HG02943 (cell line): Measurements from ENCODE around the gene DNAJC30.
A peak's percentile ranks its signal among the peaks of the same experiment; 100 is the strongest.
"Not testable (repeated sequence)": the region's sequence is repeated elsewhere in the genome, so short reads cannot be mapped to it uniquely, and the experiment has no call there.

Experiments
- ATAC-seq: cut with Tn5 transposase; IDR thresholded peaks from one replicate; pipeline ENCODE4 v1.9.1; 2021; ENCODE audit warnings: mild to moderate bottlenecking, low read depth, moderate library complexity; ENCODE audit not compliant: unreplicated experiment

Gene DNAJC30

DNA sequence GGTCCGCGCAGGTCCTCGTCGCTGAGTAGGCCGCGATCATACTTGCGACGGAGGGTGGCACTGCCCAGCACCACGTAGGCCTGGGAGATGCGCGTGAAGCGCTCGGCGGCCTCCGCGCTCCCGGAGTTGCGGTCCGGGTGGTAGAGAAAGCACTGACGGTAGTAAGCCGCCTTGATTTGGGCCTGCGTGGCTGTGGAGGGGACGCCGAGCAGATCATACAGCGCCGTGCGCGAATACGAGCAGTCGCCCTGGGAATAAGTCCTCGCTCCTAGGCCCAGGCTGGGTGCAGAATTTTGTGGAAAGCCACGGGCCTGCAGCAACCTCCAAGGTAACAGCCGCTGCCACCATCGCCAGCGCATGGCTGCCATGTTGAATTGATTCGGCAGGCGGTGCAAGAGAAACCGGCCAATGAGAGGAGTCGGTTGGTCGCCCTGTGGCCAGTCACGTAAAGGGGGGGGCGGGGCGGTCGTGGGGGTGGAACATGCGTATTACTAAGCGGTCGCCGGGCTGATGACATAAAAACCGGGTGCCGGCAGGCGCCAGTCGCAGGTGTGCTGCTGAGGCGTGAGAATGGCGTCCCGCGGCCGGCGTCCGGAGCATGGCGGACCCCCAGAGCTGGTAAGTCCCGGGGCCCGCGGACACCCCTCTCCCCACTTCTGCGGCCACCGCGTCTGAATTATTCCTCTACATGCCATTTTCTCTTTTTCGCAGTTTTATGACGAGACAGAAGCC is at the start of gene DNAJC30, which contains the start of gene BUD23:
TSS of gene DNAJC30 (minus strand) at position 398 of the 732 bp plus-strand sequence. CDS start at position 368, 30 bp downstream.
TSS of gene BUD23 (plus strand) at position 542 of the 732 bp plus-strand sequence. CDS start at position 571, 29 bp downstream.
- ATAC-seq, result peak; percentile 92

DNA sequence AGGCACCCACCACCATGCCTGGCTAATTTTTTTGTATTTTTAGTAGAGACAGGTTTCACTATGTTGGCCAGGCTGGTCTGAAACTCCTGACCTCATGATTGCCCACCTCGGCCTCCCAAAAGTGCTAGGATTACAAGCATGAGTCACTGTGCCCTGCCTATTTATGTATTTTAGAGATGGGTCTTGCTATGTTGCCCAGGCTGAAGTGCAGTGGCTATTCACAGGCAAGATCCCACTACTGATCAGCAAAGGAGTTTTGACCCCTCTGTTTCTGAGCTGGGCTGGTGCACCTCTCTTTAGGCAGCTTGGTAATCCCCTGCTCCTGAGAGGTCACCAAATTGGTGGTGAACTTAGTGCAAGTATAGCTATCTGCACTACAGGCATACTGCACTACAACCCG is 49.1 kb upstream of the DNAJC30 start:
- no peak for ATAC-seq

DNA sequence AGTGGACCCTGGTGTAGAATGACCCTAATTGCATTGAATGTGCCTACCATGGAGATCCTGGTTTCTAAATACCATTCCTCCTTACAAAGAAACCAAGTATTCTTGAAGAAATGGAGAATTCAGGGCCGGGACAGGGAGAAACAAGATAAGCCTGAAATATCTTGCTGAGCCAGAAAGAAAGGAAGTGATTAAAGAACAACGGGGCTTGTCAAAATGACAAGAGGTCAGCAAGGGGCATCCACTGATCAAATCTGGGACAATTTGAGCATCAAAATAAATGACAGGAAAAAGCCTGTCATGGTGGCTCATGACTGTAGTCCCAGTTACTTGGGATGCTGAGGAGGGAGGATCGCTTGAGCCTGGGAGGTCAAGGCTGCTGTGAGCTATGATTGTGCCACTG is 47.2 kb upstream of the DNAJC30 start:
- ATAC-seq, result no peak

GRCh38 chr7:73728551-73728950 is 45.3 kb upstream of the DNAJC30 start:
- no peak for ATAC-seq

- ATAC-seq, result no peak
Measured at GRCh38 chr7:73727952-73728351, 44.7 kb upstream of the DNAJC30 start.

- no peak for ATAC-seq
Measured at GRCh38 chr7:73726083-73726466, 42.8 kb upstream of the DNAJC30 start.

DNA sequence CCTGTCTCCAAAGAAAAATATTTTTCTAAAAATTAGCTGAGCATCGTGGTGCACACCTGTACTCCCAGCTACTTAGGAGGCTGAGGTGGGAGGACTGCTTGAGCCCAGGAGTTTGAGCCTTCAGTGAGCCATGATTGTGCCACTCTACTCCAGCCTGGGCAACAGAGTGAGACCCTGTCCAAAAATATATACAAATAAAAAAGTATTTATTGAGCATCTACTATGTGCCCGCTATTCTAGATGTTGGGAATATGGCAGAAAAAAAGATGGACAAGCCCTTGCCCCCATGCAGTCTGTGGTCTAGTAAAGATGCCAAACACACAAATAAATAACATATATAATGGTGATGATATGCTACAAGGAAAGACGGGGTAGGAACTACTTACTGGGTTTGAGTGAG is 40.6 kb upstream of the DNAJC30 start:
- ATAC-seq, result no peak

DNA sequence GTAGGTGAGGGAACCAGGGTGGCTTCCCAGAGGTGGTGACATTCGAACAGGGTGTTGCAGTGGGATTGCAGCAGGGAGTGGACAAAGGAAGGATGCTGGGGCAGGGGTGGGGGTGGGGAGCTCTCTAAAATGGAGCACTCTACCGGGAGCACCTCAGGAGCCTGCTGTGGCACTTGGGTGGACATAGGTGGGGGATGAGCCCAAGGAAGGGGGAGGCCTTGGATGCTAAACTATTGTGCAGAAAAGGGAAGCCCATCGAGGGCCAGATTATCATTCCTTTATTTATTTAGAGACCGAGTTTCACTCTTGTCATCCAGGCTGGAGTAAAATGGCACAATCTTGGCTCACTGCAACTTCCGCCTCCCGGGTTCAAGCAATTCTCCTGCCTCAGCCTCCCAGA is 39.5 kb upstream of the DNAJC30 start:
- no peak for ATAC-seq

DNA sequence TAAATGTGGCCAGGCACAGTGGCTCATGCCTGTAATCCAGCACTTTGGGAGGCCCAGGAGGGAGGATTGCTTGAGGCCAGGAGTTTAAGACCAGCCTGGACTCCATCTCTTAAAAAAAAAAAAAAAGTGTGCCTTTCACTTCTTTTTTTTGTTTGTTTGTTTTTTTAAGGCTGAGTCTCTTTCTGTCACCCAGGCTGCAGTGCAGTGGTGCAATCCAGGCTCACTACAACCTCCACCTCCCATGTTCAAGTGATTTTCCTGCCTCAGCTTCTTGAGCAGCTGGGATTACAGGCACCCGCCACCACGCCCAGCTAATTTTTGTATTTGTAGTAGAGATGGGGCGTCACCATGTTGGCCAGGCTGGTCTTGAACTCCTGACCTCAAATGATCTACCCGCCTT is 38.9 kb upstream of the DNAJC30 start:
- ATAC-seq, result not testable (repeated sequence)

GRCh38 chr7:73721377-73721817 is 38.1 kb upstream of the DNAJC30 start:
- ATAC-seq, result no peak

DNA sequence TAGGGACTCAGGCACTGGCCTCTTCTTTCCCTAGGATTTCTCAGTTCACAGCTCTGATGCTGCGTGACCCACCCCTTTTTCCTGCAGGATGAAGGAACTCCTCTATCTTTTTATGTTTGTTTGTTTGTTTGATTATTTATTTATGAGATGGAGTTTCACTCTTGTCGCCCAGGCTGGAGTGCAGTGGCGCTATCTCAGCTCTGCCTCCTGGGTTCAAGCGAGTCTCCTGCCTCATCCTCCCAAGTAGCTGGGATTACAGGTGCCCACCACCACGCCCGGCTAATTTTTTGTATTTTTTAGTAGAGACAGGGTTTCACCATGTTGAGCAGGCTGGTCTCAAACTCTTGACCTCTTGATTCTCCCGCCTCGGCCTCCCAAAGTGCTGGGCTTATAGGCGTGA is 37.2 kb upstream of the DNAJC30 start:
- not testable (repeated sequence) for ATAC-seq

DNA sequence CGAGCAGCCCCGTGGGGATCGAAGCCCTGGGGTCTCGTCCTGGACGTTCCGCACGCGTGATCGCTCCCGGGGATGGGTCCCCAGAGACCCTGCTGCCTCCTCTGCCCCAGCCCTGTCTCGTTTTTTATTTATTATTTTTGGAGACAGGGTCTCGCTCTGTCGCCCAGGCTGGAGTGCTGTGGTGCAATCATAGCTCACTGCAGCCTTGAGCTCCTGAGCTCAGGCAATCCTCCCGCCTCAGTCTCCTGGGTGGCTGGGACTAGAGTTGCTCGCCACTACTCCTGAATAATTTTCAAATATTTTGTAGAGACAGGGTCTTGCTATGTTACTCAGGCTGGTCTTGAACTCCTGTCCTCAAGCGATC is 36.5 kb upstream of the DNAJC30 start:
- ATAC-seq, result no peak

DNA sequence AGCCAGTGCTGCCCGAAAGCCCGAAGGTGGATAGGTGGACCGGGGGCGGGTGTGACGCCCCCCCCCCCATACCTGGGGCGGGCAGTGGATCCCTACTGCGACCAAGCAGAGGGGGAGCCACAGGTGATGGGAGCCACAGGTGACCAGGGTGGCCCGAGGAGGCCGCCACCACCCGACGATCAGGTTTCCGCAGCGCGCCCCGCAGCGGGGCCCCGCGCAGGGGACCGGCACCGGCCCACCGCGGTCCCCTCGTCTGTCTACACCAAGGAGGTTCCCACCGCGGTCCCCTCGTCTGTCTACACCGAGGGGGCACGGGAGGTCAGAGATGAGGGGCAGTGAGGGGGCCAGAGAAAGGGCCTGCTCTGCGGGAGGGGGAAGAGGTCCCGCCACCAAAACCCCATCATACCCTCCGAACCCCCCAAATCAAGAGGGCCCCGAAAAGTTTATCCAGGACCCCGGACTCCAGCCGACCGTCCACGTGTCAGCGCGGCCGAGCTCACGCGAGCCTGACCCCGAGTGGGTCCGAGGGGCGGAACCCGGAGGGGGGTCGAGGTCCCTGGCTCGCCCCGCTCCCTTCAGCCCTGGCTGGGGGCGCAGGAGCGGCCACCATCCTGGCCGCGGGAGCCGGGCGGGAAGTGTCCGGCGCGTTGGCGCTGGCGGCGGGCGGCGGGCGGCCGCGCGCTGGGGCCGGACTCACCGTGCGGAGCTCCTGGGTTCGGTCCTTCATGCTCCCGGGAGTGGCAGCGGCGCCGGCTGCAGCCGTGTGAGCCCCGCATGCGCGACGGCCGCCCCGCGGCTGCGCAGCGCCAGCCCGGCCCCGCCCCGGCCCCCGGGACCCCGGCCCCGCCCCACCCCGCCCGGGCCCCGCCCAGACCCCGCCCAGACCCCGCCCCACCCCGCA is 35.9 kb upstream of the DNAJC30 start, which contains the start of gene STX1A:
TSS of gene STX1A (minus strand) at position 765 of the 901 bp plus-strand sequence. CDS start at position 727, 38 bp downstream.
- no peak for ATAC-seq

GRCh38 chr7:73718438-73718881 is 35.2 kb upstream of the DNAJC30 start:
- no peak for ATAC-seq

DNA sequence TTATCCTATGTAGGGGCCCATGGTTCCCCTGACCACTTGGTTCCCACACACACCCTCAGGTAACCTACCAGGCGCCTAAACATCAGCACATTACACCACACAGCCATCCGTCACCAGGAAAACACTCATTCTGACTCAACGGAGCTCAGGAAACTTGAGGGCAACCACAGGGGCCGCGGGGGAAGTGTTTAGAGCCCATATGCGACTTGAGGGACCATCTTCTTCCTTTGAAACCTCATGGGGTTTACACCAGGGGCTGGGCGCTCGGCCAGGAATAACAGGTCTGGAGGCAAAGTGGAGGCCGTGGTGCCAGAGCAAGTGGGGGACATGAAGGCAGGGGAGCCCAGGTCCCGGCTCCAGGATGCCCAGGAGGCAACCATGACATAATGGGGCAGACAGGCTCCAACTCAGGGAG is 34.7 kb upstream of the DNAJC30 start:
- no peak for ATAC-seq

DNA sequence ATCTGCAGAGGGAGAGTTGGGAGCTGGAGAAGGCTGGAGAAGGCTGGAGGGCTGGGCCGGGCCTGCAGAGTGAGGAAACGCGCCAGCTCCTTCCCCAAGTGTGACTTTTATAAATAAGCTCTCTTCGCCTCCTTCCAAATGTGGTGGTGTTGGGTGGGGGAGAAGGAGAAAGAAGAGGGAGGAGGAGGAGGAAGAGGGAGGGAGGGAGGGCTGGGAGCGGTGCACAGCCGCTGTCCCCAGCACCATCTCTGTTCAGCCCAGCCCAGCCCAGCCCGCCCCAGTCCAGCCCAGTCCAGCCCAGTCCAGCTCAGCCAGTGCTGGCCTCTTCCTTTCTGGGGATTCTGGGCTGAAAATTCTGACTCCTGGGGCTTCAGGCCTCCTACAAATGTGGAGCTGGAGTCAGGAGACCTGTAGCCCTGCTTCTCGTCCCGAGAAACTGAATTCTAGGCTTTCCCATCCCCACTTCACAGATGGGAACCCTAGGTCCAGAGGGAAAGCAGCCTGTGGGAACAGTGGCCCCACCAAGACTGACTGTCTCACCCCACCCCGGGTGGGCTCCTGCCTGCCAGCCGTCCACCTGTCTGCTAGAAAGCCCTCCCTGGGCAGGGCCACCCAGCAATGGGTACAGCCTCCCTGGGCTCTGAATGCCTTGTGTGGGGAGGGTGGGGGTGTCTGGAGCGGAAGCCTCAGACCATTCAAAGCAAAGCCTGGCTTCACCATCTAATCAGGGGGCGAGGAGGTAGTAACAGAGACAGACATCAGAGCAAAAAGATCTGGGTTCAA is 34.0 kb upstream of the DNAJC30 start:
- no peak for ATAC-seq

DNA sequence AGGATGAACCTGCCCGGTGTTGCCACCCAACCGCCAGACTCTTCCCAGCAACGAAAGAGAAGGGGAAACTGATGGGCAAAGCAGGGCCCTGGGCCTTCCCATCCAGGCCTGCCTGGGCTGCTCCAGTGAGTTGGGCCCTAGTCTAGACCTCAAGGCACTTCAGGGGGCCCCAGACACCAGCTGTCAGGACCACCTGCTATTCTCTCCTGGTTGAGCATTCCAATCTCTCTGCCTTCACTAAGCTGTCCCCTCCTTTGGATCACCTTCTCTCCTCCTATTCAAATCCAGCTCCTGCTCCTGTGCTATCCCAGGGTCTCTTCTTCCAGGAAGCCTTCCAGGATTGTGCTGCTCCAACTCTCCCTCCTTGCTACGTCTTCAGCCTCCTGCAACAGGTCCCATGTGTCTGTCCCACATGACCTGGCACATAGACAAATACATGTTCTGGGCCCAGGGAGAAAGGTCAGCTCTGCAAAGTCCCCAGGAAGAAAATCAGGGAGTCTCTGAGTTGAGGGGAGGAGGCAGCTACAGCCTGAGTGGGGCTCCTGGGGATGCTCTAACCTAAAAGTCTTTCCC is 33.2 kb upstream of the DNAJC30 start:
- no peak for ATAC-seq

DNA sequence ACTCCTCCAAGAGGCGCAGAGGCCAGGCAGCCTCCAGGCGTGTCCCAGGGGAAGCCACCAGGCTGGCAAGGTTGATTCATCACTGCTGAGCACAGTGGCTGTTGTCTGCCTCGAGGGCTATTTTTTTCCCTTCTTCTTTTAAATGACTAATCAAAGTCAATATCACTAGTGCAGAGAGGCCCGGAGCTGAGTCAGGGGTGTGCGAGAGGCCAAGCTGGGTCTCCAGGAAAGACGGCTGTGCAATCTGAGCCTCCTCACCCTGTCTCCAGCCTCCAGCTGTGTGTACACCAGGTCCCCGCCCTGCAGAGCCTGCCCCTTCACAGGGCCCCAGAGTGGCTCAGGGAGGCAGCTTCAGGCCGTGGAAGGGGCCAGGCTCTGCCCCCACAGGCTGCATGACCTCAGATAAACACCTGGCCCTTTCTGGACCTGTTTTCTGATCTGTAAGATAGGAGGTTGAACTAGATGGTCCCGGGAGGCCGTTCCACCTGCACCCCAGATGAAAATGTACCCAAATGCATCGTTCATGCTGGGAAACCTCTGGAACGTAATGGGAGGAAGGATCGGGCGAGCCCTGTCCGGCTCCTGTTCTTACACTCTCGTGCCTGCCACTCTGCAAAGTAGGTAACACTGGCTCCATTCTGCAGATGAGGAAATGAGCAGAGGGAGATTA is 32.5 kb upstream of the DNAJC30 start:
- ATAC-seq, result no peak

DNA sequence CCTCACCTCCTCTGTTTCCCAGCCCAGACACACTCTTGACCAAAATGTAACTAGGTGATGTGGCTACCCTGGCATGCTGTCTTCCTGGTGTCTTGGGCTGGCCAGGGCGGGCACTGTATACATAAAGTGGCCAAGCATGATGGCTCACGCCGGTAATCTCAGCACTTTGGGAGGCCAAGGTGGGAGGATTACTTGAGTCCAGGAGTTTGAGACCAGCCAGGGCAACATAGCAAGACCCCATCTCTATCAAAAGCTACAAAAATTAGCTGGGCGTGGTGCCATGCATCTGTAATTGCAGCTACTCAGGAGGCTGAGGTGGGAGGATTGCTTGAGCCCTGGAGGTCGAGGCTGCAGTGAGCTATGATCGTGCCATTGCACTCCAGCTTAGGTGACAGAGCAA is 30.1 kb upstream of the DNAJC30 start:
- ATAC-seq, result not testable (repeated sequence)

GRCh38 chr7:73712773-73713172 is 29.5 kb upstream of the DNAJC30 start:
- no peak for ATAC-seq
